Diencephalon (tissue), 1 donor: ENCODE results near the gene AK5. TPM values are rescaled to one million over a fixed set of nuclear protein-coding genes. Genes with fewer than 3 reads are reported as not detected.

Experiments
- small RNA-seq: library from RNA; depleted of rRNA; stranded (forward); fragments of <200 nt; gene quantifications from one replicate; pipeline ENCODE3, GENCODE V24; 2014
- total RNA-seq: library from RNA; depleted of rRNA; stranded (reverse); fragments of >200 nt; gene quantifications from one replicate; pipeline ENCODE4 v1.2.3, GENCODE V29; 2014

The AK5 gene
- total RNA-seq, result 64.4 TPM

DNA sequence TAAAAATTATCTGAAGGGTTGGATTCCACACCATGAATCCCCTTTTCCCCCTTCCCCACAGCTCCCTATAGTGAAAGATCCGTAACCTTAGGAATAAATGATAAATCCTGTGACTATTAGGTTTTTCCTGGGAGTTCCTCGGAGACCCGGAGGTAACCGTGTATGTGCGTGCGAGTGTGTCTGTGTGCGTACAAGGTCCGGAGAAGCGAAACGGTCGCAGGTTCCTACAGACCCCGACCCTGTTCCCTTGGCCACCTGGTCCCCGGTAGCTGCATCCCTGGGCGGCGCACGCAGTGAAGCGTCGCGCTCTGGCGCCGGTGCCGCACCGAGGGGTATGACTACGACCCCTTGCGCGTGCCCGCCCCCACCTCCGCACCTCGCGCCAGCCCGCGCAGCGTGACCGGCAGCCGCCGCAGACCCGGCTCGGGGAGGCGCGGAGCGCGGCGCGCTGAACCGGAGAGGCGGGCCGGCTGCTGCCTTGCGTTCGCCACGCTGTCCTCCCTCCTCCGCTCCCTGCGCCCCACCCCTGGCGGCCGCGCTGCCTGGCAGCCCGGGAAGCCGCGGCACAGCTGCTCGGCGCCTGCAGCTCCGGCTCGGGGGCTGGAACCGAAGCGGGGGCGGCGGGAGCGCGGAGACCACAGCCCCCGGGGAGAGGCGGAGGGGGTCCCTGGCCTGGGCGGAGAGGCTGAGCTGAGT, at the start of gene AK5:
Gene AK5 (plus strand): TSS at position 529 of the 696 bp plus-strand sequence. CDS start 295 bp downstream, outside the sequence.

Small RNA genes within 50 kb of the gene (small RNA-seq; reads per million reads assigned to genes)
- not detected for gene RNU7-8P

Other genes with a start within 250 kb of the AK5 start
- gene PIGK, start 62.6 kb upstream of the AK5 start, total RNA-seq, result 34.6 TPM